HEK293 (cell line): ENCODE data around the gene ABHD17A.
A peak's percentile ranks its signal among the peaks of the same experiment; 100 is the strongest.

Source experiments
- KLF9 ChIP-seq: fragments of 450-650 bp; formaldehyde crosslinking; IDR thresholded peaks from 2 replicates; pipeline ENCODE4 v1.5.1; 2016; ENCODE audit warnings: missing biosample characterization, missing genetic modification characterization, low read depth
- ZBTB7A ChIP-seq: fragments of 450-650 bp; formaldehyde crosslinking; IDR thresholded peaks from 2 replicates; pipeline ENCODE4 v1.5.1; 2016; ENCODE audit warnings: low read depth, missing biosample characterization, missing genetic modification characterization
- ZNF138 ChIP-seq: fragments of 450-650 bp; formaldehyde crosslinking; IDR thresholded peaks from 2 replicates; pipeline ENCODE4 v1.5.1; 2016; ENCODE audit warnings: missing biosample characterization, missing genetic modification characterization, borderline replicate concordance
- ZNF23 ChIP-seq: fragments of 450-650 bp; formaldehyde crosslinking; IDR thresholded peaks from 2 replicates; pipeline ENCODE4 v1.5.1; 2016; ENCODE audit warnings: missing biosample characterization, missing genetic modification characterization, borderline replicate concordance
- ZNF398 ChIP-seq: fragments of 450-650 bp; formaldehyde crosslinking; IDR thresholded peaks from 2 replicates; pipeline ENCODE4 v1.5.1; 2017; ENCODE audit warnings: missing biosample characterization, missing genetic modification characterization
- TF ChIP-seq, protein P1 (sequence below): fragments of 450-650 bp; formaldehyde crosslinking; IDR thresholded peaks from 2 replicates; pipeline ENCODE4 v1.5.1; 2016; ENCODE audit warnings: missing biosample characterization, missing genetic modification characterization
- TF ChIP-seq, protein P2 (sequence below): fragments of 450-650 bp; formaldehyde crosslinking; IDR thresholded peaks from 2 replicates; pipeline ENCODE4 v1.5.1; 2016; ENCODE audit warnings: missing biosample characterization, missing genetic modification characterization

- TF ChIP-seq, protein P1, sequence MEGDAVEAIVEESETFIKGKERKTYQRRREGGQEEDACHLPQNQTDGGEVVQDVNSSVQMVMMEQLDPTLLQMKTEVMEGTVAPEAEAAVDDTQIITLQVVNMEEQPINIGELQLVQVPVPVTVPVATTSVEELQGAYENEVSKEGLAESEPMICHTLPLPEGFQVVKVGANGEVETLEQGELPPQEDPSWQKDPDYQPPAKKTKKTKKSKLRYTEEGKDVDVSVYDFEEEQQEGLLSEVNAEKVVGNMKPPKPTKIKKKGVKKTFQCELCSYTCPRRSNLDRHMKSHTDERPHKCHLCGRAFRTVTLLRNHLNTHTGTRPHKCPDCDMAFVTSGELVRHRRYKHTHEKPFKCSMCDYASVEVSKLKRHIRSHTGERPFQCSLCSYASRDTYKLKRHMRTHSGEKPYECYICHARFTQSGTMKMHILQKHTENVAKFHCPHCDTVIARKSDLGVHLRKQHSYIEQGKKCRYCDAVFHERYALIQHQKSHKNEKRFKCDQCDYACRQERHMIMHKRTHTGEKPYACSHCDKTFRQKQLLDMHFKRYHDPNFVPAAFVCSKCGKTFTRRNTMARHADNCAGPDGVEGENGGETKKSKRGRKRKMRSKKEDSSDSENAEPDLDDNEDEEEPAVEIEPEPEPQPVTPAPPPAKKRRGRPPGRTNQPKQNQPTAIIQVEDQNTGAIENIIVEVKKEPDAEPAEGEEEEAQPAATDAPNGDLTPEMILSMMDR (tag by site-specific recombination): no peak
- TF ChIP-seq KLF9 (tag by site-specific recombination) (peak; percentile 96), ZNF138 (tag by site-specific recombination) (no peak), ZBTB7A (tag by site-specific recombination) (peak; percentile 95), ZNF23 (tag by site-specific recombination) (no peak), ZNF398 (tag by site-specific recombination) (peak; percentile 86)
- TF ChIP-seq, protein P2, sequence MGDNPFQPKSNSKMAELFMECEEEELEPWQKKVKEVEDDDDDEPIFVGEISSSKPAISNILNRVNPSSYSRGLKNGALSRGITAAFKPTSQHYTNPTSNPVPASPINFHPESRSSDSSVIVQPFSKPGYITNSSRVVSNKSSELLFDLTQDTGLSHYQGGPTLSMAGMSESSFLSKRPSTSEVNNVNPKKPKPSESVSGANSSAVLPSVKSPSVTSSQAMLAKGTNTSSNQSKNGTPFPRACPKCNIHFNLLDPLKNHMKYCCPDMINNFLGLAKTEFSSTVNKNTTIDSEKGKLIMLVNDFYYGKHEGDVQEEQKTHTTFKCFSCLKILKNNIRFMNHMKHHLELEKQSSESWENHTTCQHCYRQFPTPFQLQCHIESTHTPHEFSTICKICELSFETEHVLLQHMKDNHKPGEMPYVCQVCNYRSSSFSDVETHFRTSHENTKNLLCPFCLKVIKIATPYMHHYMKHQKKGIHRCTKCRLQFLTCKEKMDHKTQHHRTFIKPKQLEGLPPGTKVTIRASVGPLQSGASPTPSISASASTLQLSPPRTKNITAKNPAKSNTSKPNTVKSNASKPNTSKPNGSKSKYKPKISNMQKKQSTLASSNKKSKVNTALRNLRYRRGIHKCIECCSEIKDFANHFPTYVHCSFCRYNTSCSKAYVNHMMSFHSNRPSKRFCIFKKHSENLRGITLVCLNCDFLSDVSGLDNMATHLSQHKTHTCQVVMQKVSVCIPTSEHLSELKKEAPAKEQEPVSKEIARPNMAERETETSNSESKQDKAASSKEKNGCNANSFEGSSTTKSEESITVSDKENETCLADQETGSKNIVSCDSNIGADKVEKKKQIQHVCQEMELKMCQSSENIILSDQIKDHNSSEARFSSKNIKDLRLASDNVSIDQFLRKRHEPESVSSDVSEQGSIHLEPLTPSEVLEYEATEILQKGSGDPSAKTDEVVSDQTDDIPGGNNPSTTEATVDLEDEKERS (tag by site-specific recombination): no peak
Observed at GRCh38 chr19:1863638-1864479, 21.4 kb downstream of the ABHD17A start.
